ENCODE data around the gene SIPA1L3. TPM values are rescaled to one million over a fixed set of nuclear protein-coding genes. Genes with fewer than 3 reads are reported as not detected.
"Not testable (repeated sequence)": the region's sequence is repeated elsewhere in the genome, so short reads cannot be mapped to it uniquely, and the experiment has no call there.

The SIPA1L3 gene
- total RNA-seq, 1 donor from 2014 or later = 18.6 TPM

DNA sequence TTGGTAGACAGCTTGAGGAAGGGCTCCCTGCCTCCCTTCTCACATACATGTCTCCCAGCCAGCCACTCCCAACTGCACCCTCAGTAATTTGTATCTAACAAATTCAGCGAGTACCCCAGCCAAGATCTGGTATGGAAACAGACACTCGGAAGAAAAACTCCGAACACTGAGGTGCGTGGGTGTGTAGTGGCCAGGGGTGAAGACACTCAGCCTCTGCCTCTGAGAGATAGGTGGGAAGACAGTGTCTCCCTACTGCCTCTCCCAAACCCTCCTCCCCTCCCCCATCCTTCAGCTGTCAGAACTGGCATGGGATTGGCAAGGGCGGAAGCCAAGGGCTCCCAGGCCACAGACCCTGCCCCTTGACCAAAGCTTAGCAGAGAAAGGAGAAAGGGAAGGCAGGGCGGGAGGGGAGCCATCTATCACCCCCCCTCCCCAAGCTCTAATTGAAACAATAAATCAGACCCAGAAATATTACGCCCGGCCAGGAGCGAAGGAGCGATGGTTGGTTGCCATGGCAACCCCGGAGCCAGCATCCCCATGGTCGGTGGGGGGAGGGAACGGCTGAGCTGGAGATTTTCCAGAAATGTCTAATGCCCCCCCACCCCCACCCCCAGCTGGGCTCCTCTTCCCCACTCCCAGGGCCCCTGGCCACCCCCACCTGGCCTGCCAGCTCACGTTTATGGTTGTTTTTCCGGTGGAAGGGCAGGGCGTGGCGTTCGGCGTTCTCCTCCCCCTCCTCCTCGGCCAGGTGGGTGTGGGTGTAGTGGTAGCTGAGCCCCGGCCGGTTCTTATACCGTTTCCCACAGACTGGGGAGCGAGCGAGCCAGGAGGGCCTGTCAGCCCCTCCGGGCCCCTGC lies 310.0 kb downstream of the SIPA1L3 start:
- DNase-seq = peak; percentile 38

- DNase-seq = no peak
Measured at GRCh38 chr19:38218204-38218603, 311.2 kb downstream of the SIPA1L3 start.

GRCh38 chr19:38219221-38219620 lies 312.2 kb downstream of the SIPA1L3 start:
- no peak for DNase-seq

- no peak for DNase-seq
Measured at GRCh38 chr19:38221421-38221820, 314.4 kb downstream of the SIPA1L3 start.

DNA sequence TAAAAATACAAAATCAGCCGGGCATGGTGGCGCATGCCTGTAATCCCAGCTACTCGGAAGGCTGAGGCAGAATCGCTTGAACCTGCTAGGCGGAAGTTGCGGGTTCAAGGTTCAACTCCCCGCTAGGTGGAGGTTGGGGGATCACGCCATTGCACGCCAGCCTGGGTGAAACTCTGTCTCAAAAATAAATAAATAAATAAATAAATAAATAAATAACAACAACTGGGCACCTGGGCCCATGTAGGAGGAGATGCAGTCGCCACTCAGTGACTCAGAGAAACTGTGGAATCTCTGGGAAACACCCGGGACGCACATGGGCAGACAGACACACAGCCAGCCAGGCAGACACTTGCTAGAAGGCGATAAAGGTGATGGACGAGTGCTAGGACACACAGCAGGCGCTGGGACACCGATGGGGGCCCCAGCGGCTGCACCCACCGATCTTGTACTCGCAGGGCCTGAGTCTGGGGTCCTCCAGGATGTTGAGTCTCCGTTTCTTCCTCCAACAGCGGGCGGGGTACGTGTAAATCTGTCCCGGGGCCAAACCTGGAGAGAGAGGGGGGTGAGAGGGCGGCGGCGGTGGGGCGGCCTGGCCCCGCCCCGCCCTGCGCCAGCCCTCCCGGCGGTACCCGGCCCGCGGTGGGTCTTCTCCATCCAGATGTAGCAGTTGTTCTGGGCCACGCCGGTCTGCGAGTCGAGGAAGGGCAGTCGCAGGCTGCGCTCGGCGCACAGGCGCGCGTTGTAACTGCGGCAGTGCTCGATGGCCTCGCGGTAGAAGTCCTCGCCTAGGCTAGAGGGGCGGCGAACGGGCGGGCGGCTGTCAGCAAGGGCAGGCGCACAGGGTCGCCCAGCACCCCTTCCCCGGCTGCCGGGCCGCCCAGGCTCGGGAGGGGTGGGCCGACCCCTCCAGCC lies 315.2 kb downstream of the SIPA1L3 start:
- DNase-seq = no peak

GRCh38 chr19:38223119-38223523 lies 316.1 kb downstream of the SIPA1L3 start:
- DNase-seq = no peak

GRCh38 chr19:38223617-38224013 lies 316.6 kb downstream of the SIPA1L3 start:
- DNase-seq = no peak

DNA sequence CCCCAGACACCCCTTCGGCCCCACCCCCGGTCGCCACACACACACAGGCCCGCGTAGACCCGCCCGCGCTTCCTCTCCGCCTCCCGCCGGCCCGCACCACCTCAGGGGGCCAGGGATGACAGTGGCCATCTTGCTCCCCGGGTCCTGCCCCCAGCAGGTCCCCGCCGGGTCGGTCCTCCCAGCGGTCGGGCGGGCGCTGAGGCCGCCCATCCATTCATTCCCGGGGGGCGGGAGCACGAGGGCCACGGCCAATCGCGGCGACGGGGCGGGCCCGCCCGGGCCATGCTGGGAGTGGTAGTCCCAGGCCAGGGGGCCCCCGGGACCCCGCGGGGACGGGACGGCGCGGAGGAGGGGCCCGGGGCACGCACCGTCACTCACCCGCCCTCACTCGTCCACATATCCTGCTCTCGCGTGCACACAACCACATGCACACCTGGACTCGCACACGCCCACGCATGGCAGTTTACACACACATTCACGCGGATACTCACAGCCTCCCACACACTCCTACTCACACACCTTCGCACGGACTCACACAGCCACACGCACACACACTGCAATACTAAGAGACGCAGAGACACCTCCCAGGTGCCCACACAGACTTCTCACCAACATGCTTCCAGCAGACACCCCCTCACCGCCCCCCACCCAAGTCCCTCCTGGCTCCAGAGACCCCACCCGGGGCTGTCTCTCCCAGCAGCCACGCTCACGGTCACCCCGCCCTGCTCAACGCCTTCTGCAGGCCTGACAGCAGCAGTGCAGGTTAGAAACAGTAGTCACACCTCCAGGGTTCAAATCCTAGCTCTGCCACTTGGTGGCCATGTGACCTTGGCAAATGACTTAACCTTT lies 317.2 kb downstream of the SIPA1L3 start, which contains the start of gene DPF1:
DPF1 (minus strand) TSS at position 209 of the 849 bp plus-strand sequence; CDS start at position 129, 80 bp downstream.
- DNase-seq = peak; percentile 89

GRCh38 chr19:38224863-38225218 lies 317.8 kb downstream of the SIPA1L3 start:
- DNase-seq = not testable (repeated sequence)

DNA sequence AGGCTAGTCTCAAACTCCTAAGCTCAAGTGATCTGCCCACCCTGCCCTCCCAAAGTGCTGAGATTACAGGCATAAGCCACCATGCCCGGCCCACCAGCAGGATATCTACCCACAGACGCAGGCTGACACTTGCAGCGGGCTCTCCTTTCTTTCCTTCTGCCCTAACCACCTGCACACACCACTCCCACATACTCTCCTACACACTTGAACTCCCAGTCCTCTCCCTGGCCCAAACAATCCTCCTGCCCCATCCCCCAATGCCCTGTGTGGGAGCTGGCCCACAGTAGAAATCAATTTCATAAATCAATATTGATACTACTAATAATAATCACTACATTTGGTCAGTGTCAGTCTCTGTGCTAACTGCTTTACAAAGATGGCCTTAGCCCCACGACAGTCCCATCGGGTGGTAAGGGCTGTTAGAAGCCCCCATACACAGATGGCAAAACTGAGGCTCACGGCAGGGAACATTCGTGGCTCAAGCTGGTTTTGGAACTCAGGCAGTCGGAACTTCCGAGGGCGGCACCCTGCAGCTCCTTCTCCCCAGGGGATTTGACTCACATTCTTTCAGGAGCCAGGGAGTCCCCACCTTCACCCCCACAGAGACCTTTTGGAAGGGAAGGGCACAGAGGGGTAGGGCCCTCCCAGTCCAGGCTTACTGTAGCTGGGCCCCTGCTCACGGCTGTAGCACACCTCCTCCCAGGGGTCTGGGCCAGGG lies 320.4 kb downstream of the SIPA1L3 start:
- no peak for DNase-seq

DNA sequence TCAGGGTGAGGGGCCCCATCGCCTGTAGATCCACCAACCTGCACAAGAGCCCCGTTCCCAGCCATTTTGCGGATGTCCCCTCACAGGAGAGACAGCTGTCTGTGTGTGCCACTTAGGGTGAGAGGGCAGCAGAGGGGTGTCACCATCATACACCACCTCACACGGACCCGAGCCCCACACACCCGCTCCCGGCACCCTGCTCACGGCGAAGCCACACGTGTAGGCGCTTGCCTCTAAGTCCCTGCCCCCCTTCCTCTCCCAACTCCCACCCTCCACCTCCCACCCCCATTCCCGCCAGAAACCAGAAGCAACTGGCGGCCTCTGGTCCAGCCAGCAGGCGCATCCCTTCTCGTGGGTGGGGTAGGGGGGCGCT lies 321.0 kb downstream of the SIPA1L3 start:
- no peak for DNase-seq

DNA sequence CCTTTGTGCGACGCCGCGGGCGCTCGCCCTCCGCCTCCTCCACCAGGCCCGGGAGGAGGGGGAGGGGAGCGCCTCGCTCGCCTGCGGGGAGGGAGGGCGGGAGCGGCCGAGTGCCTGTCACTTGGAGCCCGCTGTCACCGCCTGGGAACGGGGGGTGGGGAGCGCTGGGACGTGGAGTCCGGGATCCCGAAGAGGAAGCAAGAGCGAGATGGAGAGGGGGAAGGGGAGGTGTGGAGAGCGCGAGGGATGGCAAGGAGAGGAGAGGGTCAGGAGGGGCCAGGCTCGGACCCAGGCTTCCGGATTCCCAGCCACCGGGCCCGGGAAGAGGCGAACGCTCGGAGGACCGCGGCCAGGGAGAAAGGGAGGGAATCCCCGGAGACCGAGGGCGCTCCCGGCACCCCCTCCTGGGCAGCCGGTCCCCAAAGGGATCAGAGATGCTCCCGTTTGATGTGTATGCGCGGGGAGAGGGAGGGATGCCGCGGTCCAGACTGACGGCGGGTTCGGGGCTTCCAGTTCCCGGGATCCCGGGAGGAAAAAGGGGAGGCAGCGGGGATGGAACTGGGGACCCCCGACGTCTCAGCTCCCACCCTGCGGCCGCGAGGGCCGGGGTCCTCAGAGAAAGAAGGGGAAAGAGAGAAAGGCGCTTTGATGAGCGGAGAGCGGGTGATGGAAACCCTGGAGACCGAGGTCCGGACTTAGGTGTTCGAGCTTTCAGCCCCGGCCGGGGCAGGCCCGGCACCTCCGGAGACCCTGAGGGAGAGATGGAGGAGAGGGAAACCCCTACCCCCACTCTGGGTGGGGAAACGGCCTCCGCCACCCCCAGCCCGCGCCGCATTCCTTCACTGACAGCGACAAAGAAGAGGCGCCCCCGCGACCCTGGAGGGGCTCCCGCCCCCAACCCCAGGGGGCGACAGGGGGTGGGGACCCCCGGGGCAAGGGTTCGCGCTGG lies 321.8 kb downstream of the SIPA1L3 start:
- DNase-seq = no peak

DNA sequence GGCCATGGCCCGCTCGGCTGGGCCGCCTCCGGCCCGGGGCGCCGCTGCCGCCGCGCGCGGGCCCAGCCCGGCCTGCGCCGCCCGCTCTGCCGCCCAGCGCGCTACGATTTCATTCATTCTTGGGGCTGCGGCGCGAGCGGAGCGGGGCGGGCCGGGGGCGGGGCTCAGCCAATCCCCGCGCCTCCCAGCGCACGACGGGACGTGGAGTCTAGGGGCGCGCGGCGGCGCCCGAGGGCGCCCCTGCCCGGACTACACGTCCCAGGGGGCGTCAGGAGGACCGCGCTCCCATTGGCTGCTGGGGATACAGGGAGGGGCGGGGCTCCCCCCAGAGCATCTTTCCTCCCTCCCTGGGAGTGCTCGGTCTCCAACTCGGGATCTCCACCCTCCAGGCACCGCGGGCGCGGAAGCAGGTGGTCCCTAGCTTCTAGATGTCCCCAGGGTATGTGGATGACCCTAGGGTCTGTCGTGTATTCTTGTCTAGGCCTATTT lies 322.6 kb downstream of the SIPA1L3 start:
- peak; percentile 85 for DNase-seq

GRCh38 chr19:38230506-38231133 lies 323.6 kb downstream of the SIPA1L3 start:
- not testable (repeated sequence) for DNase-seq

GRCh38 chr19:38231918-38232317 lies 324.9 kb downstream of the SIPA1L3 start:
- no peak for DNase-seq

- DNase-seq = peak; percentile 81
Measured at GRCh38 chr19:38233740-38234251, 326.8 kb downstream of the SIPA1L3 start.

GRCh38 chr19:38234615-38235014 lies 327.6 kb downstream of the SIPA1L3 start:
- no peak for DNase-seq

GRCh38 chr19:38239816-38240215 lies 332.8 kb downstream of the SIPA1L3 start:
- no peak for DNase-seq

- no peak for DNase-seq
Measured at GRCh38 chr19:38243279-38243673, 336.3 kb downstream of the SIPA1L3 start.
